Keratinocyte (primary cell): ENCODE results near the gene VCX2.

ENCODE experiments used
- EZH2 ChIP-seq: IDR thresholded peaks from one replicate; pipeline ENCODE4 v1.6.1; 2012; ENCODE audit warnings: inconsistent platforms, mild to moderate bottlenecking, low read length, moderate library complexity
- TF ChIP-seq, protein P1 (sequence below), 3 experiments: IDR thresholded peaks in 1 of 3; conservative IDR thresholded peaks in 1 of 3; optimal IDR thresholded peaks in 1 of 3; 2 replicates in 2 of 3; 3 replicates in 1 of 3; pipeline versions ENCODE3 to v1.5.1; 2011; ENCODE audit warnings: low read length in 3 of 3, mild to moderate bottlenecking in 3 of 3, moderate library complexity in 2 of 3, control low read depth in 1 of 3, inconsistent platforms in 1 of 3; ENCODE audit not compliant: insufficient read depth in 2 of 3; ENCODE audit errors: extremely low read depth in 1 of 3

DNA sequence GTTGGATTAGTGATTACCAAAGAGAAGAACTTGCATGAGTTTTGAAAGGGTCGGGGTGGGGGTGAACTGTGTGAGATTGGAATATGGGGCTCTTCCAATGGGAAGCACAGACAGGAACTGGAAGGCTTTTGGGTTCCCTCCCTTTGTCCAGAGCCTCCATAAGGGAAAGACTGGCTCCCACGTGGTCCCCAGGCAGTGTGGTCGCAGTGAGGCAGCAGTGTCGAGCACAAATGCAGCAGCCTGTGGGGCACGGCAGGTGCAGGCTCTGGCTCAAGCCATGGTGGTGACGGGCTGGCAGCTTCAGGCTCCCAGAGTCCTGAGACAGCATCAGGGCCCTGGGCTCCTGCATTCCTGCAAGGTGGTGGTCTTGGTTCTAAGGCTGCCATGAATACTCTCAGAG, 45.5 kb downstream of the VCX2 start:
- TF ChIP-seq, protein P1, sequence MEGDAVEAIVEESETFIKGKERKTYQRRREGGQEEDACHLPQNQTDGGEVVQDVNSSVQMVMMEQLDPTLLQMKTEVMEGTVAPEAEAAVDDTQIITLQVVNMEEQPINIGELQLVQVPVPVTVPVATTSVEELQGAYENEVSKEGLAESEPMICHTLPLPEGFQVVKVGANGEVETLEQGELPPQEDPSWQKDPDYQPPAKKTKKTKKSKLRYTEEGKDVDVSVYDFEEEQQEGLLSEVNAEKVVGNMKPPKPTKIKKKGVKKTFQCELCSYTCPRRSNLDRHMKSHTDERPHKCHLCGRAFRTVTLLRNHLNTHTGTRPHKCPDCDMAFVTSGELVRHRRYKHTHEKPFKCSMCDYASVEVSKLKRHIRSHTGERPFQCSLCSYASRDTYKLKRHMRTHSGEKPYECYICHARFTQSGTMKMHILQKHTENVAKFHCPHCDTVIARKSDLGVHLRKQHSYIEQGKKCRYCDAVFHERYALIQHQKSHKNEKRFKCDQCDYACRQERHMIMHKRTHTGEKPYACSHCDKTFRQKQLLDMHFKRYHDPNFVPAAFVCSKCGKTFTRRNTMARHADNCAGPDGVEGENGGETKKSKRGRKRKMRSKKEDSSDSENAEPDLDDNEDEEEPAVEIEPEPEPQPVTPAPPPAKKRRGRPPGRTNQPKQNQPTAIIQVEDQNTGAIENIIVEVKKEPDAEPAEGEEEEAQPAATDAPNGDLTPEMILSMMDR (optimal IDR thresholded peaks at IDR 0.05 in 1 of 3, IDR thresholded peaks at IDR 0.05 in 1 of 3, conservative IDR thresholded peaks at IDR 0.05 in 1 of 3; ENCODE audit: extremely low read depth in 1 of 3, insufficient read depth in 2 of 3, low read length in 3 of 3) = no peak
- no peak for TF ChIP-seq EZH2
